K562 (cell line): ENCODE measurements around the gene BTBD2. TPM values are rescaled to one million over a fixed set of nuclear protein-coding genes. Genes with fewer than 3 reads are reported as not detected.

Experiments used
- ARNT ChIP-seq, 2 experiments: fragments of 450-650 bp; IDR thresholded peaks; 2 replicates each; pipeline ENCODE4 v1.6.1; 2016; ENCODE audit warnings: mild to moderate bottlenecking in 1 of 2
- ATF1 ChIP-seq, 2 experiments: fragments of 450-650 bp in 1 of 2; IDR thresholded peaks; 2 replicates each; pipeline ENCODE4 v1.6.1; 2016; ENCODE audit warnings: missing compliant biosample characterization in 1 of 2, missing genetic modification characterization in 1 of 2
- ATF7 ChIP-seq: fragments of 450-650 bp; IDR thresholded peaks from 2 replicates; pipeline ENCODE4 v1.7.1; 2014; ENCODE audit warnings: mild to moderate bottlenecking, moderate library complexity
- BHLHE40 ChIP-seq: IDR thresholded peaks from 2 replicates; pipeline ENCODE4 v1.6.1; 2011; ENCODE audit warnings: low read length, improper control_type of control experiment
- DMBX1 ChIP-seq: fragments of 250-450 bp; sonication (Bioruptor Pico); IDR thresholded peaks from 2 replicates; pipeline ENCODE4 v1.8.0; 2022; ENCODE audit warnings: inconsistent platforms, mild to moderate bottlenecking, moderate library complexity, borderline replicate concordance
- DPF2 ChIP-seq: fragments of 450-650 bp; IDR thresholded peaks from 2 replicates; pipeline ENCODE4 v1.6.1; 2016
- EWSR1 ChIP-seq: fragments of 450-650 bp; IDR thresholded peaks from 2 replicates; pipeline ENCODE4 v1.6.1; 2018; ENCODE audit warnings: borderline replicate concordance, mild to moderate bottlenecking, low read depth, moderate library complexity; ENCODE audit not compliant: partially characterized antibody
- HNRNPLL ChIP-seq: fragments of 200-400 bp; formaldehyde crosslinking; IDR thresholded peaks from 2 replicates; pipeline ENCODE4 v1.6.1; 2017; ENCODE audit warnings: low read length, low read depth, mild to moderate bottlenecking; ENCODE audit not compliant: poor library complexity, severe bottlenecking
- ILK ChIP-seq: fragments of 450-650 bp; IDR thresholded peaks from 2 replicates; pipeline ENCODE4 v1.6.1; 2016; ENCODE audit warnings: missing genetic modification characterization, low read depth, mild to moderate bottlenecking, missing compliant biosample characterization, moderate library complexity, borderline replicate concordance
- L3MBTL2 ChIP-seq: fragments of 450-650 bp; IDR thresholded peaks from 2 replicates; pipeline ENCODE4 v1.6.1; 2016; ENCODE audit warnings: mild to moderate bottlenecking, moderate library complexity
- NUFIP1 ChIP-seq: fragments of 450-650 bp; IDR thresholded peaks from 2 replicates; pipeline ENCODE4 v1.6.1; 2018; ENCODE audit not compliant: partially characterized antibody
- PHF21A ChIP-seq: fragments of 450-650 bp; IDR thresholded peaks from 2 replicates; pipeline ENCODE4 v1.6.1; 2017; ENCODE audit warnings: low read depth, borderline replicate concordance
- SAFB2 ChIP-seq: fragments of 200-400 bp; formaldehyde crosslinking; IDR thresholded peaks from 2 replicates; pipeline ENCODE4 v1.6.1; 2018; ENCODE audit warnings: borderline replicate concordance, low read length, low read depth, moderate library complexity; ENCODE audit not compliant: severe bottlenecking
- SMARCB1 ChIP-seq: IDR thresholded peaks from 2 replicates; pipeline ENCODE4 v1.6.1; 2011; ENCODE audit warnings: improper control_type of control experiment, low read depth; ENCODE audit not compliant: insufficient read length
- SOX6 ChIP-seq: fragments of 450-650 bp; IDR thresholded peaks from 2 replicates; pipeline ENCODE4 v1.6.1; 2014; ENCODE audit warnings: mild to moderate bottlenecking
- TAL1 ChIP-seq: fragments of 450-650 bp; IDR thresholded peaks from 2 replicates; pipeline ENCODE4 v1.6.1; 2016; ENCODE audit warnings: mild to moderate bottlenecking
- TCFL5 ChIP-seq: fragments of 250-450 bp; sonication (Bioruptor Pico); conservative IDR thresholded peaks from 2 replicates; pipeline ENCODE4 v1.6.1; 2021; ENCODE audit warnings: mild to moderate bottlenecking, moderate library complexity, matching md5 sums
- TFAM ChIP-seq: fragments of 250-450 bp; sonication (Bioruptor Pico); conservative IDR thresholded peaks from 2 replicates; pipeline ENCODE4 v1.5.0; 2021; ENCODE audit warnings: mild to moderate bottlenecking, moderate library complexity
- ZNF121 ChIP-seq: sonication (generic); formaldehyde crosslinking; conservative IDR thresholded peaks from 2 replicates; pipeline ENCODE4 v1.8.0; 2022; ENCODE audit warnings: missing genetic modification reagents
- ZNF561 ChIP-seq: fragments of 450-650 bp; formaldehyde crosslinking; conservative IDR thresholded peaks from 2 replicates; pipeline ENCODE4 v1.4.0; 2020; ENCODE audit warnings: mild to moderate bottlenecking, moderate library complexity
- ZNF699 ChIP-seq: fragments of 250-450 bp; sonication (Bioruptor Pico); IDR thresholded peaks from 2 replicates; pipeline ENCODE4 v1.8.0; 2021; ENCODE audit warnings: mild to moderate bottlenecking, moderate library complexity; ENCODE audit not compliant: insufficient replicate concordance
- polyA plus RNA-seq, 8 experiments: library from polyadenylated mRNA; depleted of rRNA in 4 of 8; stranded (reverse) in 5 of 8; unstranded in 3 of 8; fragments of >200 nt; fragmentation: Nextera tagmentation in 2 of 8; fragmentation: Illumina TruSeq in 1 of 8; extraction: Ambion mirVana in 2 of 8; extraction: Trizol in 1 of 8; gene quantifications; 2 replicates each; pipeline versions ENCODE4 v1.2.1 to v1.2.3, GENCODE V29; 2011 to 2014; ENCODE audit warnings: inconsistent platforms in 1 of 8, missing spikeins in 1 of 8
- total RNA-seq, 7 experiments: library from RNA; depleted of rRNA in 6 of 7; stranded (reverse); fragments of >200 nt in 6 of 7; fragmentation: Illumina TruSeq in 2 of 7; extraction: Trizol in 2 of 7; gene quantifications; 2 replicates each; pipeline versions ENCODE4 v1.2.1 to v1.2.3, GENCODE V29; 2011 to 2021; ENCODE audit warnings: low replicate concordance in 1 of 7
- TF ChIP-seq, protein P1 (sequence below), 2 experiments: fragments of 450-650 bp; conservative IDR thresholded peaks; 2 replicates each; pipeline ENCODE4 v1.6.1; 2017; ENCODE audit warnings: mild to moderate bottlenecking in 2 of 2, moderate library complexity in 2 of 2
- TF ChIP-seq, protein P2 (sequence below): fragments of 450-650 bp; formaldehyde crosslinking; conservative IDR thresholded peaks from 2 replicates; pipeline ENCODE4 v1.4.0; 2022; ENCODE audit warnings: mild to moderate bottlenecking, missing genetic modification characterization
- TF ChIP-seq, protein P3 (sequence below): sonication (generic); formaldehyde crosslinking; IDR thresholded peaks from 2 replicates; pipeline ENCODE4 v1.9.0; 2022; ENCODE audit warnings: mild to moderate bottlenecking, missing genetic modification reagents
- TF ChIP-seq, protein P4 (sequence below): IDR thresholded peaks from 2 replicates; pipeline ENCODE4 v1.6.1; 2014; ENCODE audit warnings: antibody characterized with exemption

Gene BTBD2
- total and polyA plus RNA-seq, 9 of the 15 experiments (the other 6 are each of a cell fraction or from before 2014, with no cell fraction given) = 0.10 to 15.6 (median 6.9) TPM

DNA sequence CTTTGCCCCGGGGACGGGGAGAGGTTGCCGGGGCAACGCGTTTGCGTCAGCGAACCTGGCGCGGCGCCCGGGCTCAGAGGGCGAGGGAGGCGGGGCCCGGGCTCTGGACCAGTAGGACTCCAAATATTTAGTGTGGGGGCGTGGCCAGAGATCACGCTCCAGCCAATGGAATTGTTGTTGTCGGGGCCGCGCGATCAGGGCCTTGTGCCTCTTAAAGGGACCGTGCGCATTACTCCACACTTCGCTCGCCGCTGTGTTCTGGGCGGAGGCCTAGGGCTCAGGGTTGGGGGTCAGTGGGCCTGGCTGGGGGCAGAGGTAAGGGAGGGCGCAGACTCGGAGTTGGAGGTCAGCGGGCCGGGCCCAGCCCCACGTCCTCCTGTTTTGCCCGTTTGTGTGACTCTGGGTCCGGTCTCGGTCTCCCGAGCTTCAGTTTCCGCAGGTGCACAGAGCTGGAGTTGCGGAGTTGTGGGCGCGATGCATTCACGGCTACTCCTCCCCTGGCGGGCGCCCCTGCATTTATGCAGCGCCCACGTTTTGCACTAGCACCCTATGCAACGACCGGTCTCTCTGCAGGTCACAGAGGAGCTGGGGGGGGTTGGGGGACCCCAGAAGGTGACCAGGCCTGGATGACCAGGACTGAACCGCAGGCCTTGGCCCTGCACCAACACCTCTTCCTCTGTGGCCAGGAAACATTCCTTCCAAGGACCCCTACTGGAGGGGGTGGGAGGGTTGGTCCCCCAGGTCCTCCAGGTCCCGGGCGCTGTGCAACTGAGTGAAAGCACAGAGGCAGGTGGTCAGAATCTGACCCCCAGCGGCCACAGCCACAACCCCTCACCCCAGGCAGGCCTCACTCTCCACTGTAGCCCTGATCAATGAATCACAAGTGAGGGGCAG lies 46.2 kb upstream of the BTBD2 start (continued):
- TF ChIP-seq, protein P1, sequence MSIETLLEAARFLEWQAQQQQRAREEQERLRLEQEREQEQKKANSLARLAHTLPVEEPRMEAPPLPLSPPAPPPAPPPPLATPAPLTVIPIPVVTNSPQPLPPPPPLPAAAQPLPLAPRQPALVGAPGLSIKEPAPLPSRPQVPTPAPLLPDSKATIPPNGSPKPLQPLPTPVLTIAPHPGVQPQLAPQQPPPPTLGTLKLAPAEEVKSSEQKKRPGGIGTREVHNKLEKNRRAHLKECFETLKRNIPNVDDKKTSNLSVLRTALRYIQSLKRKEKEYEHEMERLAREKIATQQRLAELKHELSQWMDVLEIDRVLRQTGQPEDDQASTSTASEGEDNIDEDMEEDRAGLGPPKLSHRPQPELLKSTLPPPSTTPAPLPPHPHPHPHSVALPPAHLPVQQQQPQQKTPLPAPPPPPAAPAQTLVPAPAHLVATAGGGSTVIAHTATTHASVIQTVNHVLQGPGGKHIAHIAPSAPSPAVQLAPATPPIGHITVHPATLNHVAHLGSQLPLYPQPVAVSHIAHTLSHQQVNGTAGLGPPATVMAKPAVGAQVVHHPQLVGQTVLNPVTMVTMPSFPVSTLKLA (conservative IDR thresholded peaks at IDR 0.05) = peak; percentile 57 to 59
- TF ChIP-seq NUFIP1 (no peak), PHF21A (no peak), SAFB2 (no peak), ATF1 (CRISPR knock-in tag; IDR thresholded peaks at IDR 0.05) (no peak), ATF1 (tag; IDR thresholded peaks at IDR 0.05) (peak; percentile 93), SOX6 (no peak), ZNF561 (CRISPR knock-in tag) (no peak), TCFL5 (CRISPR knock-in tag) (no peak), DPF2 (no peak), DMBX1 (no peak), L3MBTL2 (no peak; the same call in 1 of the 2 replicates), ILK (tag) (no peak), ARNT (IDR thresholded peaks at IDR 0.05) (no peak), TAL1 (no peak), ZNF121 (CRISPR knock-in tag) (no peak), HNRNPLL (peak; percentile 28), SMARCB1 (no peak), EWSR1 (no peak), ATF7 (peak; percentile 82), BHLHE40 (no peak), TFAM (CRISPR knock-in tag) (no peak), ZNF699 (CRISPR knock-in tag) (no peak)
- TF ChIP-seq, protein P2, sequence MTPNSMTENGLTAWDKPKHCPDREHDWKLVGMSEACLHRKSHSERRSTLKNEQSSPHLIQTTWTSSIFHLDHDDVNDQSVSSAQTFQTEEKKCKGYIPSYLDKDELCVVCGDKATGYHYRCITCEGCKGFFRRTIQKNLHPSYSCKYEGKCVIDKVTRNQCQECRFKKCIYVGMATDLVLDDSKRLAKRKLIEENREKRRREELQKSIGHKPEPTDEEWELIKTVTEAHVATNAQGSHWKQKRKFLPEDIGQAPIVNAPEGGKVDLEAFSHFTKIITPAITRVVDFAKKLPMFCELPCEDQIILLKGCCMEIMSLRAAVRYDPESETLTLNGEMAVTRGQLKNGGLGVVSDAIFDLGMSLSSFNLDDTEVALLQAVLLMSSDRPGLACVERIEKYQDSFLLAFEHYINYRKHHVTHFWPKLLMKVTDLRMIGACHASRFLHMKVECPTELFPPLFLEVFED = no peak
- TF ChIP-seq, protein P3, sequence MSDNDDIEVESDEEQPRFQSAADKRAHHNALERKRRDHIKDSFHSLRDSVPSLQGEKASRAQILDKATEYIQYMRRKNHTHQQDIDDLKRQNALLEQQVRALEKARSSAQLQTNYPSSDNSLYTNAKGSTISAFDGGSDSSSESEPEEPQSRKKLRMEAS (CRISPR knock-in tag) = peak; percentile 71
- TF ChIP-seq, protein P4, sequence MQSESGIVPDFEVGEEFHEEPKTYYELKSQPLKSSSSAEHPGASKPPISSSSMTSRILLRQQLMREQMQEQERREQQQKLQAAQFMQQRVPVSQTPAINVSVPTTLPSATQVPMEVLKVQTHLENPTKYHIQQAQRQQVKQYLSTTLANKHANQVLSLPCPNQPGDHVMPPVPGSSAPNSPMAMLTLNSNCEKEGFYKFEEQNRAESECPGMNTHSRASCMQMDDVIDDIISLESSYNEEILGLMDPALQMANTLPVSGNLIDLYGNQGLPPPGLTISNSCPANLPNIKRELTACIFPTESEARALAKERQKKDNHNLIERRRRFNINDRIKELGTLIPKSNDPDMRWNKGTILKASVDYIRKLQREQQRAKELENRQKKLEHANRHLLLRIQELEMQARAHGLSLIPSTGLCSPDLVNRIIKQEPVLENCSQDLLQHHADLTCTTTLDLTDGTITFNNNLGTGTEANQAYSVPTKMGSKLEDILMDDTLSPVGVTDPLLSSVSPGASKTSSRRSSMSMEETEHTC = no peak
